ENCODE results near the gene JMJD1C.
"Not testable (repeated sequence)": the region's sequence is repeated elsewhere in the genome, so short reads cannot be mapped to it uniquely, and the experiment has no call there.

DNA sequence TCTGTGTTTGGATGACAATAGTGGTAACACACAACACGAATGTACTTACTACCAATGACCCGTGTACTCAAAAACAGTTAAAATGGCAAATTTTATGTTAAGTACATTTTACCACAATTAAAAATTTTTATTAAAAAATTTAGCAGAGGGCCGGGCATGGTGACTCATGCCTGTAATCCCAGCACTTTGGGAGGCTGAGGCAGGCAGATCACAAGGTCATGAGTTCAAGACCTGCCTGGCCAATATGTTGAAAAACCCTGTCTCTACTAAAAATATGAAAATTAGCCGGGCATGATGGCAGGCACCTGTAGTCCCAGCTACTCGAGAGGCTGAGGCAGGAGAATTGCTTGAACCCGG lies 88.5 kb downstream of the JMJD1C start:
- TF ChIP-seq POLR2A (IDR thresholded peaks at IDR 0.05), result not testable (repeated sequence)
- TF ChIP-seq, protein P1, sequence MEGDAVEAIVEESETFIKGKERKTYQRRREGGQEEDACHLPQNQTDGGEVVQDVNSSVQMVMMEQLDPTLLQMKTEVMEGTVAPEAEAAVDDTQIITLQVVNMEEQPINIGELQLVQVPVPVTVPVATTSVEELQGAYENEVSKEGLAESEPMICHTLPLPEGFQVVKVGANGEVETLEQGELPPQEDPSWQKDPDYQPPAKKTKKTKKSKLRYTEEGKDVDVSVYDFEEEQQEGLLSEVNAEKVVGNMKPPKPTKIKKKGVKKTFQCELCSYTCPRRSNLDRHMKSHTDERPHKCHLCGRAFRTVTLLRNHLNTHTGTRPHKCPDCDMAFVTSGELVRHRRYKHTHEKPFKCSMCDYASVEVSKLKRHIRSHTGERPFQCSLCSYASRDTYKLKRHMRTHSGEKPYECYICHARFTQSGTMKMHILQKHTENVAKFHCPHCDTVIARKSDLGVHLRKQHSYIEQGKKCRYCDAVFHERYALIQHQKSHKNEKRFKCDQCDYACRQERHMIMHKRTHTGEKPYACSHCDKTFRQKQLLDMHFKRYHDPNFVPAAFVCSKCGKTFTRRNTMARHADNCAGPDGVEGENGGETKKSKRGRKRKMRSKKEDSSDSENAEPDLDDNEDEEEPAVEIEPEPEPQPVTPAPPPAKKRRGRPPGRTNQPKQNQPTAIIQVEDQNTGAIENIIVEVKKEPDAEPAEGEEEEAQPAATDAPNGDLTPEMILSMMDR (IDR thresholded peaks at IDR 0.05), result not testable (repeated sequence)
